T-helper 2 cell treated with Interferon-gamma antibody and Interleukin-4, amounts not matched to agents 5 μg/mL and 100 μg/mL, for 36 hours (primary cell): Measurements from ENCODE around the gene G6PC1.

Experiments
- DNase-seq: peaks from one replicate; pipeline ENCODE4 v3.0.0; 2021; ENCODE audit warnings: low spot score
- H3K27ac Mint-ChIP-seq: one replicate; pipeline ENCODE4 v1.8.0; 2021; ENCODE audit warnings: mild to moderate bottlenecking, mixed read lengths
- H3K27me3 Mint-ChIP-seq: one replicate; pipeline ENCODE4 v1.8.0; 2021; ENCODE audit warnings: low read depth, mixed read lengths
- H3K36me3 Mint-ChIP-seq: one replicate; pipeline ENCODE4 v1.8.0; 2021; ENCODE audit warnings: low read depth, mixed read lengths
- H3K4me1 Mint-ChIP-seq: one replicate; pipeline ENCODE4 v1.8.0; 2021; ENCODE audit warnings: low read depth, mixed read lengths
- H3K4me3 Mint-ChIP-seq: one replicate; pipeline ENCODE4 v1.8.0; 2022; ENCODE audit warnings: mild to moderate bottlenecking, moderate library complexity, mixed read lengths
- H3K9me3 Mint-ChIP-seq: one replicate; pipeline ENCODE4 v1.8.0; 2021; ENCODE audit warnings: mixed read lengths

Gene G6PC1

DNA sequence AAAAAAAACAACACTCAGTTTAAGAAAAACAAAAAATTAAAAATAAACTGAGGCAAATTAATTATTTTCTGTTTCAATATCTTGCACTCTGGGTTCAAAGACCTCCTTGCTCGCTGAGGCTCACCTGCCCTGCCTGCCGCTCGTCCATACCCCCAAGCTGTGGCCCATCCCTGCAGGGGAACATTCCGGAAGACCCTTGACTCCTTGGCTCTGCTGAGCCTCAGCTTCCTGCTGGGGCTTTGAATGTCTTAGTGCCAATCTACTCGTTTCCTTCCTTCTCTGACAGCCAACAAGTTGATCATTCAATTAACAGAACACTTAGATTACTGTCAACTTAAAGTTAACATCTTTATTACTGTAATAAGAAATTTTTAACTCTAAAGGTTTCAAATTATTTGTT lies 24.3 kb downstream of the G6PC1 start:
- peaks cover 12% of the 10 kb centered on the region for H3K4me1 Mint-ChIP-seq
- DNase-seq: no peak
- H3K27ac Mint-ChIP-seq: no peak overlapping the region
- no peaks in the 10 kb centered on the region for H3K36me3 Mint-ChIP-seq
- H3K4me3 Mint-ChIP-seq: no peak overlapping the region
- peaks cover 8% of the 10 kb centered on the region for H3K27me3 Mint-ChIP-seq
- no peaks in the 10 kb centered on the region for H3K9me3 Mint-ChIP-seq

DNA sequence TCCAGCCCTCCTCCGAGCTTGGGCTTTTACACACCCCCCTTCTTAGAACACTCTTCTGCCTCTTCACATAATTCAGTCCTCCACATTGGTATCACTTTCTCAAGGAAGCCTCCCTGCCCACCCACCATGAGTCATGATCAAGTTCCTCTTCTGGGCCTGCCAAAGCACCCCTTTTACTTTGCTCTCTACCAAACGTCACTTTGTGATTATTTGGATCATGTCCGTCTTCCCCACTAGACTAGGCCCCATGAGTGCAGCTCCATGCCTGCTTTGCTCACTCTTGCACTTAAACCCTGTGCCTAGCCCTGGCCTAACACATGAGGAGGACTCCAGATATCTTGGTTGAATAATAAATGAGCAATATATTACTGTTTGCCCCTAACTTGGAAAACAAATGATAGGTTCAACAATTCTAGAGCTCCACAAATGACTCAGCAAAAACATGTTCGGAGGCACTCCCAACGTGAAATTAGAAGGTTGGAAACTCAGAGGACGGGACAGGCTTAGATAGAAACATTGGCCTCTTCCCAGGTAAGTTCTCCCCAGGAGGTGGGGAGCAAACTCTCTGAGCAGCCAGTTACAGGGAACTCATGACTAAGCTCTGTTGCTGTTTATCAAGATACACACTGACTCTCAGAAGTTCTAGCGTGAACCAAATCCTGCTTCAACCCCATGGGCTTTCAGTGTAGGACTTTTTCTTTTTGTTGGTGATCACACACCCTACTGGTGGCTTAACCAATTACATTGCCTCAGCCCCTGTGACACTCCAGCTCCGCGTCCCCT lies 28.3 kb downstream of the G6PC1 start:
- DNase-seq: peak; percentile 61
- Mint-ChIP-seq H3K27me3 (no peaks in the 10 kb centered on the region), H3K36me3 (no peaks in the 10 kb centered on the region), H3K27ac (peak overlapping the region; percentile 35), H3K4me3 (no peak overlapping the region), H3K9me3 (no peaks in the 10 kb centered on the region), H3K4me1 (peaks cover 13% of the 10 kb centered on the region)

DNA sequence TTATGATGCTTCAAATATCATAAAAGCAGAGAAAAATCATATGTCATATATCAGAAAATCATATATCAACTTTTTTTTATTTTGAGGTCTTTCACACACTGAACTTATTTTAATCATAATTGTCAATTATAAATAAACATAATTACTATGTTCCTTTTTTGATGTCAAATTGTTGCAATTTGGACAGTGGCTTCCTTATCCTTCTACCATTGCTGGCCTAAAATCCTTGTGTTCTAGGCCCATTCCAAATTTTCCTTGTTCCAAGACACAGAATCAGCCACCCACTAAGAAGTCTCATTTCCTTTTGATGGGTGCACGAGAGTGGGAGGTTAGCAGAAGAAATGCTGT lies 28.9 kb downstream of the G6PC1 start:
- H3K27me3 Mint-ChIP-seq: no peaks in the 10 kb centered on the region
- no peak overlapping the region for H3K4me3 Mint-ChIP-seq
- H3K36me3 Mint-ChIP-seq: no peaks in the 10 kb centered on the region

DNA sequence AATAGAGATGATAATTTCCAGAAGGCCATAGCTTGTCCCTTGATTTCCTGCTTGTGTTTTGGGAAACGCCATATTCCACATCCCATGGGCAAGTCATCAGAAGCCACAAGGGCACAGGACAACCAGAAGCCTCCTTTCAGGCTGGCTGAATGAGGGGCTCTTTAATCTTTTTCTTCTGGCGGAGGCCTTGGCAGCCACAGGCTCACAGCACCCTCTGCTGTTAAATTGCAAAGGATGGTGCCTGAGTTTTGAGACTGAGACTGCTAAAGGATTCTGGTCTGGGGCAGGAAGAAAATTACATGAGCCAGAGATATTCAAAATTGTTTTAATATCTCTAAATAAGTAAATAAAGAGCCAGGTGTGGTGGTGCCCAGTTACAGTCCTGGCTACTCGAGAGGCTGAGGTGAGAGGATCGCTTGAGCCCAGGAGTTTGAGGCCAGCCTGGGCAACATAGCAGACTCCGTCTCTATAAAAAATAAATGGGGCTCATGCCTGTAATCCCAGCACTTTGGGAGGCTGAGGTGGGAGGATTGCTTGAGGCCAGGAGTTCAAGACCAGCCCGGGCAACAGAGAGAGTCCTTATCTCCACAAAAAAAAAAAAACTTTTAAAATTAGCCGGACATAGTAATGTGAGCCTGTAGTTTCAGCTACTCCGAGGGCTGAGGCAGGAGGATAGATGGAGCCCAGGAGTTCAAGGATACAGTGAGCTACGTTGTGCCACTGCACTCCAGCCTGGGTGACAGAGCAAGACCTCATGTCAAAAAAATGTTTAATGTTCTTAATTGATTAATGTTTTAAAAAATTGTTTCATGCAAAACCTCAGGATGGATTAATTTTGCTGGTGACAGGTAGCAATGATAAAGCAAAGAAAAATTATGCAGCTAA lies 37.4 kb downstream of the G6PC1 start:
- Mint-ChIP-seq H3K27me3 (peaks cover 2% of the 10 kb centered on the region), H3K4me1 (no peaks in the 10 kb centered on the region), H3K9me3 (no peaks in the 10 kb centered on the region), H3K4me3 (no peak overlapping the region), H3K36me3 (no peaks in the 10 kb centered on the region), H3K27ac (no peak overlapping the region)
- peak; percentile 11 for DNase-seq

More for the DNA sequence above, 28.9 kb downstream of the G6PC1 start:
- DNase-seq: no peak
- Mint-ChIP-seq H3K27ac (peak overlapping the region; percentile 35), H3K4me1 (peaks cover 13% of the 10 kb centered on the region), H3K9me3 (no peaks in the 10 kb centered on the region)

DNA sequence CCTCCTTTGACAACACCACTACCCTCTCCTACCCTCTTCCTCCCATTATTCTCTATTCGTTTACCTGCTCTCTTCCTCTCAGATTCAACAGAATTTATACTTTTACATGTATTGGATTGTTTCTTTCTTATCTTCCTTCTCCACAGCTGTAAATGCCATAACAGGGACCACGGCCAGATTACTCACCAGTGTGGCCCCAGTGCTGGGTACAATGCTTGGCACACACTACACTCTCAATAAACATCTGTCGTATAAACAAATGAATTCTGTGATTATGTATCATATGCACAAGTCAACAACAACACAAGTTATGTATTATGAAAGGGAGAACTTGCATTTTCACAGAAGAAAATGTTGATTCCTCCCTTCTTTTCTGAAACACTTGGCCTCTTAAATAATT lies 43.6 kb downstream of the G6PC1 start:
- Mint-ChIP-seq H3K27me3 (no peaks in the 10 kb centered on the region), H3K4me3 (no peak overlapping the region), H3K36me3 (peaks cover 4% of the 10 kb centered on the region), H3K9me3 (no peaks in the 10 kb centered on the region), H3K27ac (no peak overlapping the region), H3K4me1 (no peaks in the 10 kb centered on the region)
- DNase-seq: no peak

DNA sequence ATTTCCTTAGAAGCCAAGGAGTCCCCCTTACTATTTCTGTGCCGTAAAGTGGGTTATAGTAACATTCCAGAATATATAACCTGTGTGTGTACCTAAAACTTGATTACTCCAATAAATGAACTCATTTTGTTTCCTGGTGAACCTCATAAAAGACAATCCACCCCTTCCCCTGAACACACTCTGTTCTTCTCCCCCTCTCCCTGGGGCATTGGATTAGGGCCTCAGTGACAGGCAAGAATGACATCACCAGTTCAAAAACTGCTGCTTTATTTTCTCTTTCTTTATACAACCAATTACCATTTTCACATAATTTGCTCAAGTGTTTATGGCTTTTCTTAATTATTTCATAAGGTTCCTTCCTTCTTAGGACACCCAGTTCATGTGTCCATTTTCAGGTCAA lies 46.2 kb downstream of the G6PC1 start:
- H3K27ac Mint-ChIP-seq: no peak overlapping the region

DNA sequence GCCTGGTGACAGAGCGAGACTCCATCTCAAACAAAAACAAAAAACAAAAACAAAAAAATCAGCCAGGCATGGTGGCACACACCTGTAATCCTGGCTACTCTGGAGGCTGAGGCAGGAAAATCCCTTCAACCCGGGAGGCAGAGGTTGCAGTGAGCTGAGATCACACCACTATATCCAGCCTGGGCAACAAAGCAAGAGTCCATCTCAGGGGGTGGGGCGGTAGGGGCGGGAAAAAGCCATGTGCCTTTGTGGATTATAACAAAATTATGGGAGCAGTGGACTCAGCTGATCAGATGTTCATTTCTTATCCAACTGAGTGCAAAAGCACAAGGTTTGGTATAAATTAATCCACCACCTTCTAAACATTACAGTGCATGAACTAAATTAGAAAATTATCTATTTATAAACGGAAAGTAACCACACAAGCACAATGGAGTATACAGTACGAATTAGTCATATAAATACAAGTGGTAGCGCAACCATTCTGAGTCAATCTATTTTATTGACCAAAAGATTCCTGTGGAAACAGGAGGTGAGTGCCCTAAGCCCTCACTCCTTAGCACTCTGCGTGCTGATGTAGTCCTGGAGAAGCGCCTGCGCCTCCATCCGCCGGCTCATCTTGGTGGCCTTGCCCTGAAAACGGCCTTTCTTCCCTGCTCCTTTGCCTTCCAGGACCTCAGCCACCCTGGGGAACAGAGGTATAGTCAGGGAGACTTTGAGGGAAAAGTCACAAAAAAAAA lies 49.6 kb downstream of the G6PC1 start:
- H3K36me3 Mint-ChIP-seq: peaks cover 36% of the 10 kb centered on the region
- no peaks in the 10 kb centered on the region for H3K9me3 Mint-ChIP-seq
- no peak for DNase-seq

More for the DNA sequence above, 46.2 kb downstream of the G6PC1 start:
- H3K36me3 Mint-ChIP-seq: peaks cover 22% of the 10 kb centered on the region
- no peaks in the 10 kb centered on the region for H3K4me1 Mint-ChIP-seq
- H3K27me3 Mint-ChIP-seq: no peaks in the 10 kb centered on the region
- H3K9me3 Mint-ChIP-seq: no peaks in the 10 kb centered on the region
- H3K4me3 Mint-ChIP-seq: no peak overlapping the region
- no peak for DNase-seq

More for the DNA sequence above, 49.6 kb downstream of the G6PC1 start:
- no peaks in the 10 kb centered on the region for H3K27me3 Mint-ChIP-seq
- H3K4me3 Mint-ChIP-seq: no peak overlapping the region
- H3K27ac Mint-ChIP-seq: no peak overlapping the region
- no peaks in the 10 kb centered on the region for H3K4me1 Mint-ChIP-seq
